Fibroblast of lung (primary cell): ENCODE results near the gene CACNG4.

Experiments used
- EZH2 ChIP-seq: IDR thresholded peaks from 2 replicates; pipeline ENCODE4 v1.5.1; 2012; ENCODE audit warnings: low read length, control low read depth, mild to moderate bottlenecking; ENCODE audit errors: missing control alignments
- TF ChIP-seq, protein P1 (sequence below), 2 donors: IDR thresholded peaks in 1 of 2; conservative IDR thresholded peaks in 1 of 2; 1 replicate in 1 of 2; 2 replicates in 1 of 2; pipeline ENCODE4 v1.5.1; 2011 to 2012; ENCODE audit warnings: low read length in 2 of 2, control low read depth in 1 of 2, inconsistent platforms in 1 of 2, low read depth in 1 of 2, mild to moderate bottlenecking in 1 of 2

DNA sequence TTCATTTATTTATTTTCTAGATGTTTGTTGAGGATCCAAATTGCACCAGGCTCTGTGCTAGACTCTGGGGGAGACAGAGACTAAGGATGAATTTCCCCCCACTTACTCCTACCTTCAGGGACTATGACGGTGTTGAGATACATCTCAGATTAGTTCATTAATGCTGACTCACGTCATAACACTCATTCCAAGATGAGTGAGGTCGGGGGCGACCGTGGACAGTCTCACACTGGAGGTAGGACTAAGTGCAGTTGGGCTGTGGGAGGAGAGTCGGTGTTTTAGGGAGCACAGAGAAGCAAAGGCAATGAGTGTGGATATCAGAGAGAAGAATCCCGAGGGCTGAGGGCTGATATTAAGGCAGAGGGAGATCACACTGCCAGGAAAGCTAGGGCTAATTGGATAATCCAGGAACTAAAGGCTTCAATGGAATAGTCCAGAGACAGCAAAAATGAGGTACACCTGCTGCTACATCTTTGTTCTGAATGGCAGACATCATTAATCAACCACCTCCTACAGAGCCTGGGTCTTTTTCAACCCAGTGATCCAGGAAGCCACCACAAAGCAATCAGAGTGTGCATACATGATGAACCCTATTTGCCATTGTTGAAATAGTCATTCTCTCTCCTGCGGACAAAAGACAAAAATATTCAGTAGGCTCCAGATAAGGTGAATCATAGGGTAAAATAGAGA, 38.6 kb upstream of the CACNG4 start:
- TF ChIP-seq, protein P1, sequence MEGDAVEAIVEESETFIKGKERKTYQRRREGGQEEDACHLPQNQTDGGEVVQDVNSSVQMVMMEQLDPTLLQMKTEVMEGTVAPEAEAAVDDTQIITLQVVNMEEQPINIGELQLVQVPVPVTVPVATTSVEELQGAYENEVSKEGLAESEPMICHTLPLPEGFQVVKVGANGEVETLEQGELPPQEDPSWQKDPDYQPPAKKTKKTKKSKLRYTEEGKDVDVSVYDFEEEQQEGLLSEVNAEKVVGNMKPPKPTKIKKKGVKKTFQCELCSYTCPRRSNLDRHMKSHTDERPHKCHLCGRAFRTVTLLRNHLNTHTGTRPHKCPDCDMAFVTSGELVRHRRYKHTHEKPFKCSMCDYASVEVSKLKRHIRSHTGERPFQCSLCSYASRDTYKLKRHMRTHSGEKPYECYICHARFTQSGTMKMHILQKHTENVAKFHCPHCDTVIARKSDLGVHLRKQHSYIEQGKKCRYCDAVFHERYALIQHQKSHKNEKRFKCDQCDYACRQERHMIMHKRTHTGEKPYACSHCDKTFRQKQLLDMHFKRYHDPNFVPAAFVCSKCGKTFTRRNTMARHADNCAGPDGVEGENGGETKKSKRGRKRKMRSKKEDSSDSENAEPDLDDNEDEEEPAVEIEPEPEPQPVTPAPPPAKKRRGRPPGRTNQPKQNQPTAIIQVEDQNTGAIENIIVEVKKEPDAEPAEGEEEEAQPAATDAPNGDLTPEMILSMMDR (conservative IDR thresholded peaks at IDR 0.05 in 1 of 2, IDR thresholded peaks at IDR 0.05 in 1 of 2; ENCODE audit: low read depth in 1 of 2, low read length in 2 of 2), result no peak
- TF ChIP-seq EZH2, result no peak
